NCI-H748 (cell line): Measurements from ENCODE around the gene MAGEA9B.
"Not testable (repeated sequence)": the region's sequence is repeated elsewhere in the genome, so short reads cannot be mapped to it uniquely, and the experiment has no call there.

ENCODE experiments used
- DNase-seq: peaks from one replicate; lab custom pipeline; 2025; ENCODE audit not compliant: unreplicated experiment; lab: John Stamatoyannopoulos, UW

Gene MAGEA9B

DNA sequence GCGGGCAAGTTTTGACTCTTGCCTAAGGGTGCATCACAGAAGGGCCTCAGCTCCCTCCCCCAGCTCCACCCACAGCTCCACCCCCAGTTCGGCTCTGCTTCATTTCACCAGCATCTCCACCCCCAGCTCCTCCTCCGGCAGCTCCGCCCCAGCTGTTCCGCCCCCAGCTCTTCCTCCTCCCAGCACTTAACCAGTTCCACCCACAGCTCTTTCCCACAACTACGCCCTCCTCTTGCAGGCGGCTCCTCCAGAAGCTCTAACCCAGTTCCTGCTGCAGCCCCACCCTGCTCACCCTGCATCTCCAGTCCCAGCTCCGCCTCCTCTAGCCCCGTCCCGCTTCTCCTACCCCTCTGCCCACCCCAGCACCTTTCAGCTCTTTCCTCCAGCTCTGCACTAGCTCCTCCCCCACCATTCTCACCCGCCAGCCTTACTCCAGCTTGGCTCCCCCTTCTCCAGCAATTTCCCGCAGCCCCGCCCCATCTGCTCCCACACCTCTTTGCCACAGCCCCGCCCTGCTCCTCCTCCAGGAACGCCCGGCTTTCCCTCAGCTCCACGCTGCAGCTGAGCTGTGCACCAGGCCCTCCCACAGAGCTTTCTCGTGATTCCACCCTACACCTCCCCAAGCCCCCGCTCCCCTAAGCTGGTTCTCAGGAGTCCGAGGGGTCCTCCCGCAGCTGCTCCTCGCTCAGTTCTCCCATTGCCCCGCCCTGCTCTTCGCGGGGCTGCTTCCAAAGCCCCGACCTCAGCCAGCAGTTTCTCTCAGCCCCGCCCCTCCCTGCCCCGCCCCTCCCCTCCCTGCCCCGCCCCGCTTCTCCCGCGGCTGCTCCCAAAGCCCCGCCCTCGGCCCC, 47.8 kb downstream of the MAGEA9B start:
- DNase-seq = peak; percentile 96

- not testable (repeated sequence) for DNase-seq
These were observed 49.8 kb downstream of the MAGEA9B start for GRCh38 chrX:149537474-149537873.

DNA sequence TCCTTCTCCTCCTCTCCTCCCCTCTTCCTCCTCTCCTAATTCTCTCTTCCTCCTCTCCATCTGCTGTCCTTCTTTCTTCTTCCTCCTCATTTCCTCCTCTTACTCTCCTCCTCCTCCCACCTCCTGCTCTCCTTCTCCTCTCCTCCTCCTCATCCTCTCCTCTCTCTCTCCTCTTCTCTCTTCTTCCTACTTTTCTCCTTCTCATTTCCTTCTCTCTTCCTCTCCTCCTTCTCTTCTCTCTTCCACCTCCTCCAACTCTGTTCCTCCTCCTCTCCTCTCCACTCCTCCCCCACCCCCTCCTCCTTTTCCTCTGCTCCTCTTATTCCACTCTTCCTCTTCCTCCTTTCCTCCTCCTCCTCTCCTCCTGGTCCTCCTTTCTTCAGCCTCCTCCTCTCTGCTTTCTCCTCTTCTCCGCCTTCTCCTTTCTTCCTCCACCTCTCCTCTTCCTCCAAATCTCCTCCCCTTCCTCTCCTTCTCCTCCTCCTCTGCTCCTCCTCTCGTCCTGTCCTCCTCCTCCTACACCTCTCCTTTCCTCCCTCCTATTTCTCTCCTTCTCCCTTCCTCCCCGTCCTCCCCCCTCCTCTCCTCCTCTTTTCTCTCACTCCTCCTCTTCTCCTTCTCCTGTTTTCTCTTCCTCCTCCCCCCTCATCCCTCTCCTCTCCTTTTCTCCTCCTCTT, 52.2 kb downstream of the MAGEA9B start:
- DNase-seq = not testable (repeated sequence)

- DNase-seq = not testable (repeated sequence)
These were observed 53.3 kb downstream of the MAGEA9B start for GRCh38 chrX:149533999-149534398.

DNA sequence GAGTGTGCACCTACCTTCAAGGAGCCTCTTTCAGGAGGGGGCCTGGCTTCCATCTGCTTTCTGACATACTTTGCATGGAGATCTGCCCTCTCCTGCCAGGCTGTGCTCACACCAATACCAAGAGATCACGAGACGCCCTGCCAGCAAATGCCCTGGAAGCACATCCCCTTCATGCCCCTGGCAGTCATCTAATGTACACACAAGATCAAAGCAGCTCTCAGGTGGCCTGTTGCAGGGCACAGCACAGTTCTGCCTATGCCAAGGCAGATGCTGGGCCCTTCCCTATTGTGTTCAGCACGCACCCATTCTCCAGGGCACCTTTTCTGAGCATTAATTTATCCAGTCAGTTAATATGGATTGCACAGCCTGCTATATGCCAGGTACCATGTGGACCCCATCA, 54.4 kb downstream of the MAGEA9B start:
- DNase-seq = not testable (repeated sequence)
